OCI-LY3 (cell line): Measurements from ENCODE around the gene UMAD1.

Experiments
- H2AFZ ChIP-seq: fragments of 200-600, 300-600 bp; shearing (Covaris generic); 2 replicates; pipeline ENCODE4 v1.6.0; 2014; ENCODE audit warnings: antibody characterized with exemption, low read depth, low read length
- H3K27ac ChIP-seq: fragments of 200-600, 300-600 bp; sonication (generic); 2 replicates; pipeline ENCODE4 v1.5.1; 2014; ENCODE audit warnings: mild to moderate bottlenecking, low read length, moderate library complexity, mixed read lengths
- H3K27me3 ChIP-seq: fragments of 200-600, 300-600 bp; sonication (generic); 2 replicates; pipeline ENCODE4 v1.6.1; 2014; ENCODE audit warnings: low read depth, low read length, mixed read lengths
- H3K36me3 ChIP-seq: fragments of 200-600, 300-600 bp; sonication (generic); replicated peaks from 2 replicates; pipeline ENCODE3; 2014; ENCODE audit warnings: low read depth, low read length, mixed read lengths
- H3K4me1 ChIP-seq: fragments of 300-600, 200-600 bp; sonication (generic); 2 replicates; pipeline ENCODE4 v1.6.1; 2014; ENCODE audit warnings: low read length, mixed read lengths
- H3K4me2 ChIP-seq: fragments of 200-600, 300-600 bp; sonication (generic); 2 replicates; pipeline ENCODE4 v1.6.1; 2014; ENCODE audit warnings: low read length, mixed read lengths
- H3K4me3 ChIP-seq: fragments of 300-600, 200-600 bp; sonication (generic); 2 replicates; pipeline ENCODE4 v1.5.1; 2014; ENCODE audit warnings: antibody characterized with exemption, mild to moderate bottlenecking, low read length, moderate library complexity
- H3K79me2 ChIP-seq: fragments of 300-600, 200-600 bp; shearing (Covaris generic); 2 replicates; pipeline ENCODE4 v1.6.1; 2014; ENCODE audit warnings: mild to moderate bottlenecking, low read length, mixed read lengths
- H3K9ac ChIP-seq: fragments of 300-600, 200-600 bp; shearing (Covaris generic); 2 replicates; pipeline ENCODE4 v1.6.0; 2014; ENCODE audit warnings: mild to moderate bottlenecking, low read length, moderate library complexity
- H3K9me3 ChIP-seq: fragments of 200-600, 300-600 bp; shearing (Covaris generic); 2 replicates; pipeline ENCODE4 v1.6.1; 2014; ENCODE audit warnings: low read length, mixed read lengths; ENCODE audit not compliant: insufficient read depth
- H4K20me1 ChIP-seq: fragments of 200-600, 300-600 bp; sonication (generic); 2 replicates; pipeline ENCODE4 v1.6.1; 2016; ENCODE audit warnings: low read length, mixed read lengths; ENCODE audit not compliant: insufficient read depth
- CTCF ChIP-seq: fragments of 200-600, 300-600 bp; sonication (generic); IDR thresholded peaks from 2 replicates; pipeline ENCODE4 v1.5.1; 2014; ENCODE audit warnings: antibody characterized with exemption, low read length, low read depth
- EZH2phosphoT487 ChIP-seq: fragments of 200-600 bp; shearing (Covaris generic); IDR thresholded peaks from 2 replicates; pipeline ENCODE4 v1.6.1; 2018; ENCODE audit warnings: antibody characterized with exemption, mixed run types, low read depth

Gene UMAD1

DNA sequence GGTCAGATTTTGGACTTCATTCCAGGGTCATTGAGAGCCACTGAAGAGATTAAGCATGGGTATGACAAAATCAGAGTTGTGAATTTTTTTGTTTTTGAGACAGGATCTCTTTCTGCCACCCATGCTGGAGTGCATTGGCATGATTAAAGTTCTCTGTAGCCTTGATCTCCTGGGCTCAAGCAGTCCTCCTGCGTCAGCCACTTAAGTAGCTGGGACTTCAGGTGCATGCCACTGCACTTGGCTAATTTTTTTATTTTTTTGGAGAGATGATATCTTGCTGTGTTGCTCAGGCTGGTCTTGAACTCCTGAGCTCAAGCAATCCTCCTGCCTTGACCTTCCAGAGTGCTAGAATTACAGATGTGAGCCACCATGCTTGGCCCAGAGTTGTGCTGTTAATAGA is 275.5 kb downstream of the UMAD1 start:
- Histone ChIP-seq H3K36me3 (no peaks in the 10 kb centered on the region), H3K9me3 (no peaks in the 10 kb centered on the region), H2AFZ (no peak overlapping the region), H3K4me1 (peaks cover 27% of the 10 kb centered on the region), H3K9ac (no peak overlapping the region), H4K20me1 (no peaks in the 10 kb centered on the region), H3K79me2 (no peaks in the 10 kb centered on the region), H3K27me3 (no peaks in the 10 kb centered on the region), H3K27ac (no peak overlapping the region), H3K4me2 (no peak overlapping the region), H3K4me3 (no peak overlapping the region)
- TF ChIP-seq EZH2phosphoT487: no peak
- no peak for TF ChIP-seq CTCF

GRCh38 chr7:7917593-7917992 is 277.0 kb downstream of the UMAD1 start:
- Histone ChIP-seq H3K79me2 (no peaks in the 10 kb centered on the region), H4K20me1 (no peaks in the 10 kb centered on the region), H2AFZ (no peak overlapping the region), H3K27me3 (no peaks in the 10 kb centered on the region), H3K4me3 (no peak overlapping the region), H3K4me2 (no peak overlapping the region), H3K9me3 (no peaks in the 10 kb centered on the region), H3K4me1 (peaks cover 39% of the 10 kb centered on the region), H3K9ac (no peak overlapping the region), H3K27ac (no peak overlapping the region), H3K36me3 (no peaks in the 10 kb centered on the region)
- no peak for TF ChIP-seq EZH2phosphoT487
- TF ChIP-seq CTCF: no peak

DNA sequence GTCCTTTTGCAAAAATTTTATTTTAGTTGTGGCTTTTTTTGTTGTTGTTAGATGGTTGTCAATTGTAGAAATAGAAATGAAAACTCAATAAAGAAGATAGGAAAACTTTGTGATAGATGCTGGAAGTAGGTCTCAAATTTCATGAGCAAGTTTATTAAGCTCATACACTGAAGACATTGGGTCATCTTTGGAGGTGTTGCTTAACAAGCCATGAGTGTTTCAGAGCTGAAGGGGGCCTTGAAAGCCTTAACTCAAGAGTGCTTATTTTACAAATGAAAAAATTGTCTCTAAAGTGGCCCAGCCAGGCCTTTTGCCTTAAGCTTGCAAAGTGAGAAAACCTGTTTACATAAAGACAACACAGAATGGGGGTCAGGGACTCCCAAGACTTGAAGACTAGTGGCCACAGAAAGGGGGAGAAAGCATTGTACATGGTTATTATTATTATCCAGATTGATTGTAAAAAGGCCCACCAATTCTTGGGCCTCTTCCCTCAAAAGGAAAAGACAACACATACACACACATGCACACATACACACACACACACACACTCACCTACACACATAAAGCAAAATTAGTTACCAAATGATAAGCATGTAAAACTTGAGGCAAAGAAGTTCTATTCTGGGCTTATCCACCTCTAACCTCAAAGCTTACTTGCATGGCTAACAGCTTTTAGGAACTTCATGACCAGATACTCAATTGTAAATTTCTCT is 278.3 kb downstream of the UMAD1 start:
- no peak overlapping the region; the same call in 1 of the 2 replicates for H3K9ac ChIP-seq
- H3K4me3 ChIP-seq: no peak overlapping the region
- H4K20me1 ChIP-seq: no peaks in the 10 kb centered on the region
- H3K27me3 ChIP-seq: no peaks in the 10 kb centered on the region
- H3K4me2 ChIP-seq: peak overlapping the region; percentile 77
- H3K9me3 ChIP-seq: no peaks in the 10 kb centered on the region
- peaks cover 39% of the 10 kb centered on the region for H3K4me1 ChIP-seq
- no peaks in the 10 kb centered on the region for H3K36me3 ChIP-seq
- no peaks in the 10 kb centered on the region for H3K79me2 ChIP-seq
- H2AFZ ChIP-seq: no peak overlapping the region
- H3K27ac ChIP-seq: peak overlapping the region; percentile 79
- TF ChIP-seq EZH2phosphoT487 (no peak), CTCF (no peak)

- Histone ChIP-seq H3K79me2 (no peaks in the 10 kb centered on the region), H3K4me3 (peak overlapping the region; percentile 47), H3K9ac (peak overlapping the region; percentile 40; the same call in 1 of the 2 replicates), H3K27me3 (no peaks in the 10 kb centered on the region), H3K9me3 (no peaks in the 10 kb centered on the region), H3K36me3 (no peaks in the 10 kb centered on the region), H3K4me1 (peaks cover 39% of the 10 kb centered on the region), H2AFZ (no peak overlapping the region), H4K20me1 (no peaks in the 10 kb centered on the region), H3K27ac (peak overlapping the region; percentile 79), H3K4me2 (peak overlapping the region; percentile 77)
- TF ChIP-seq CTCF (no peak), EZH2phosphoT487 (no peak)
Measured at GRCh38 chr7:7919449-7919945, 278.9 kb downstream of the UMAD1 start.
